ENCODE results near the gene GPLD1.

The GPLD1 gene

GRCh38 chr6:24489881-24490280 is 503 bp upstream of the GPLD1 start:
- no peak overlapping the region for H3K4me3 ChIP-seq (ENCODE audit: low read length)
- peak; percentile 23 for DNase-seq (ENCODE audit: low read depth)
- TF ChIP-seq, protein P1, sequence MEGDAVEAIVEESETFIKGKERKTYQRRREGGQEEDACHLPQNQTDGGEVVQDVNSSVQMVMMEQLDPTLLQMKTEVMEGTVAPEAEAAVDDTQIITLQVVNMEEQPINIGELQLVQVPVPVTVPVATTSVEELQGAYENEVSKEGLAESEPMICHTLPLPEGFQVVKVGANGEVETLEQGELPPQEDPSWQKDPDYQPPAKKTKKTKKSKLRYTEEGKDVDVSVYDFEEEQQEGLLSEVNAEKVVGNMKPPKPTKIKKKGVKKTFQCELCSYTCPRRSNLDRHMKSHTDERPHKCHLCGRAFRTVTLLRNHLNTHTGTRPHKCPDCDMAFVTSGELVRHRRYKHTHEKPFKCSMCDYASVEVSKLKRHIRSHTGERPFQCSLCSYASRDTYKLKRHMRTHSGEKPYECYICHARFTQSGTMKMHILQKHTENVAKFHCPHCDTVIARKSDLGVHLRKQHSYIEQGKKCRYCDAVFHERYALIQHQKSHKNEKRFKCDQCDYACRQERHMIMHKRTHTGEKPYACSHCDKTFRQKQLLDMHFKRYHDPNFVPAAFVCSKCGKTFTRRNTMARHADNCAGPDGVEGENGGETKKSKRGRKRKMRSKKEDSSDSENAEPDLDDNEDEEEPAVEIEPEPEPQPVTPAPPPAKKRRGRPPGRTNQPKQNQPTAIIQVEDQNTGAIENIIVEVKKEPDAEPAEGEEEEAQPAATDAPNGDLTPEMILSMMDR (conservative IDR thresholded peaks at IDR 0.05; ENCODE audit: low read length), result no peak

DNA sequence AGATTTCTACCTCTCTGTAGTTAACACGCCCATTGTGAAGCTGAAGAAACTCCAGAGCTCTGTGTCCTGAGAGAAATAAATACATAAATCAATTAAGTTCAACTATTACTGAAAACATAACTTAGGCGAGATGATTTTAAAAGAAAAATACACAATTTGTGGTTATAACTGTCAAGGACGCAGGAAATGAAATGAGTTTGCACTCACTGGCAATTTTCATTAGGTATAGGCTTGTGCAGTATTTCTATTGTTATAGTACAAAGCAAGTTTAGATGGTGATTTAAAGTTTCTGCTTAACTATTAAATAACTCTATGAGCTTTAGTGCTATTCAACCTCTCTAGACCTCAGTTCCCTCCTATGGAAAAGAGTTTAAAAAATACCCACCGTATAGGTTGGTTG is 3.3 kb downstream of the GPLD1 start:
- no peak for DNase-seq (ENCODE audit: low read depth)
- no peak overlapping the region for H3K4me3 ChIP-seq (ENCODE audit: low read length)
- TF ChIP-seq, protein P1 (conservative IDR thresholded peaks at IDR 0.05; ENCODE audit: low read length), result no peak

DNA sequence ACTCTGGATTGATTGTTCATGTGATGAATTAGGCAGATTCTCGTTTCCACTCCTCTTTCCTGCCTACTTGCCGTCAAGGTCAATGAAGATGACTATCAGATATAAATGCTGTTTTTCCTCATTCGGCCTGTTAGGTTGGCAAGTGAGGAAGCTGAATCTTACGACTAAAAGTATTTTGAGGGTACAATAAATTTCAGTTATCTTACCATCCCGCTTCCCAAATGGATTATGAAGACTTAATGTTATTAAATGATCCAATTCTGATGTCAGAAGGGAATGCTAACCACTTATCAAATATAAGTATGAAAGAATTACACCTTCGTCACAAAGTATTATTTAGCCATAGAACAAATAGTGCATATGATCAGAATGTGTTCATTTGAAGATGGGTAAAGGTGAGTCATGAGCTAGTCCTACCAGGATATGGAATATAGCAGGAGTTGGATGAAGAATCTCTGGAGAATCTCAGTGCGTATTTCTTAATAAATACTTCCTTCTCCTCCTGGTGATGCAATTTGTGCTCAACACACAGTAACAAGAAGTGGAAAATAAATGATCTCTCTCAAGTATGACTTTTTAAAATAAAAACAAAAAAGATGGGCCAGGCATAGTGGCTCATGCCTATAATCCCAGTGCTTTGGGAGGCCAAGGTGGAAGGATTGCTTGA is 4.6 kb downstream of the GPLD1 start:
- TF ChIP-seq, protein P1 (conservative IDR thresholded peaks at IDR 0.05; ENCODE audit: low read length), result no peak
- DNase-seq (ENCODE audit: low read depth), result no peak

DNA sequence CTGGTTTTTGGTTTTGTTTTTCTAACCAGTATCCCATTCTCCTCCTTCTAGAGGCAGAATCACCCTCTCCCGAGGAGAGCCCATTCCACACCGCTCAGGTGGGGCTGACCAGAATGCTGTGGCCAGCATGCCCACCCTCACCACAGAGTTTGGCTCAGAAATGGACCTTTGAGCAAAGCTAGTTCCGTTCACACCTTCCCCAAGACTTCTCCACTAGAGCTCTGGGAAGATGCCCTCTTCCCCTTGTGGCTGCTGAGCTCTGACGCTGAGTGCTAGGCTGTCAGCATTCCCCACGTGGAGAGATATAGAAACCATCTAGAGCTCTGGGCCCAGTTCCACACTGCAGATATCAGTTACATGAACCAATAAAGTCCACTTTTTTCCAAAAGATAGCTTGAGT is 7.9 kb downstream of the GPLD1 start:
- DNase-seq (ENCODE audit: low read depth), result no peak
- no peak overlapping the region for H3K4me3 ChIP-seq (ENCODE audit: low read length)

More for the DNA sequence above, 4.6 kb downstream of the GPLD1 start:
- H3K4me3 ChIP-seq (ENCODE audit: low read length), result no peak overlapping the region

DNA sequence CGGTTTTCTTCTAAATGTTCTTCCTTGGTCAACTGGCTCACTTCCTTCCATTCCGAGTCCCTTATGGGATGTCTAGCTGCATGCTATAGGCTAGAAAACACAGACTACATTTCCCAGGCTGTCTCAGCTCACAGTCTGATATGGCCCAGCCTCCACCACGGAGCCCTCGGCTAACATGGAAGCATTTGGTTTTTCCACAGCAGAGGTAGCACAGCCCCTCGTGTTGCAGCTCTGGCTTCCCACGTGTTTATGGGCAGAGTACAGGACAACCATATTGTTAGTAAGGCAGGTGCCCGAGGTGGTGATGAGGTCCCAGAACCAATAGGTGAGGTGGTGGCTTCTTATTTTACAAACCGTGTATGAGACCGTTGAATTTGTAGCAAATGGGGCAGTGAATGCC is 8.7 kb downstream of the GPLD1 start:
- H3K4me3 ChIP-seq (ENCODE audit: low read length), result no peak overlapping the region
- TF ChIP-seq, protein P1 (conservative IDR thresholded peaks at IDR 0.05; ENCODE audit: low read length), result no peak
- DNase-seq (ENCODE audit: low read depth), result no peak

More for the DNA sequence above, 7.9 kb downstream of the GPLD1 start:
- TF ChIP-seq, protein P1 (conservative IDR thresholded peaks at IDR 0.05; ENCODE audit: low read length), result no peak

GRCh38 chr6:24478903-24479302 is 10.5 kb downstream of the GPLD1 start:
- no peak for DNase-seq (ENCODE audit: low read depth)
- H3K4me3 ChIP-seq (ENCODE audit: low read length), result no peak overlapping the region
- TF ChIP-seq, protein P1 (conservative IDR thresholded peaks at IDR 0.05; ENCODE audit: low read length), result no peak

GRCh38 chr6:24477070-24477469 is 12.3 kb downstream of the GPLD1 start:
- no peak overlapping the region for H3K4me3 ChIP-seq (ENCODE audit: low read length)
- TF ChIP-seq, protein P1 (conservative IDR thresholded peaks at IDR 0.05; ENCODE audit: low read length), result no peak
- DNase-seq (ENCODE audit: low read depth), result no peak

Data from AG10803 (cell line).